Small intestine (tissue), 16 donors: ENCODE data around the gene SULT1B1. TPM values are rescaled to one million over a fixed set of nuclear protein-coding genes. Genes with fewer than 3 reads are reported as not detected.

Source experiments
- DNase-seq, 2 donors: peaks; one replicate each; pipeline versions ENCODE4 v3.0.0 to v3.0.0-alpha.2; 2013
- FAIRE-seq: peaks from 2 replicates; lab custom pipeline; 2012; peaks lifted over from hg19 to GRCh38; lab: Jason Lieb, UNC
- H3K27ac ChIP-seq, 3 donors: one replicate each; pipeline ENCODE4 v1.5.1; 2013; ENCODE audit warnings: low read length in 2 of 3, mild to moderate bottlenecking in 2 of 3, control low read depth in 1 of 3, inconsistent platforms in 1 of 3, low read depth in 1 of 3, moderate library complexity in 1 of 3
- H3K27me3 ChIP-seq, 3 donors: one replicate each; pipeline ENCODE4 v1.6.1; 2013; ENCODE audit warnings: low read length in 3 of 3, inconsistent platforms in 1 of 3; ENCODE audit not compliant: control insufficient read depth in 3 of 3, insufficient read depth in 3 of 3
- H3K36me3 ChIP-seq, 3 donors: one replicate each; pipeline ENCODE4 v1.6.1; 2013; ENCODE audit warnings: low read length in 3 of 3, inconsistent platforms in 1 of 3, low read depth in 1 of 3, mild to moderate bottlenecking in 1 of 3, moderate library complexity in 1 of 3; ENCODE audit not compliant: control insufficient read depth in 3 of 3, insufficient read depth in 2 of 3
- H3K4me1 ChIP-seq, 3 donors: one replicate each; pipeline ENCODE4 v1.6.1; 2013; ENCODE audit warnings: low read length in 2 of 3, inconsistent platforms in 1 of 3, low read depth in 1 of 3, mild to moderate bottlenecking in 1 of 3, moderate library complexity in 1 of 3; ENCODE audit not compliant: control insufficient read depth in 3 of 3, insufficient read depth in 2 of 3
- H3K4me3 ChIP-seq, 3 donors: one replicate each; pipeline ENCODE4 v1.5.1; 2013; ENCODE audit warnings: low read length in 3 of 3, control low read depth in 1 of 3, inconsistent platforms in 1 of 3, low read depth in 1 of 3, mild to moderate bottlenecking in 1 of 3, moderate library complexity in 1 of 3
- H3K9me3 ChIP-seq, 2 donors: one replicate each; pipeline ENCODE4 v1.6.1; 2013; ENCODE audit warnings: low read depth in 1 of 2, low read length in 1 of 2; ENCODE audit not compliant: control insufficient read depth in 2 of 2, insufficient read depth in 1 of 2
- WGBS, 3 donors: extraction: QIAGEN DNeasy Blood & Tissue Kit; methylation state at CpG; one replicate each; pipeline ENCODE4 v1.1.7; 2013; 5-methylcytosine and 5-hydroxymethylcytosine counted together
- long read RNA-seq, 10 donors: transcript quantifications; one replicate each; lab custom pipeline, GENCODE V29; 2026
- polyA plus RNA-seq, 4 donors: library from polyadenylated mRNA; stranded (reverse) in 3 of 4; unstranded in 1 of 4; fragments of 200-250 nt in 3 of 4; fragments of 120-200 nt in 1 of 4; gene quantifications; one replicate each; pipeline versions ENCODE4 v1.2.1 to v1.2.3, GENCODE V29; 2013
- donor health status: healthy with polysubstance abuse.
- donor health status: control.
- donor health status: control.
- donor health status: Bipolar disorder and iron deficiency.
- donor health status: healthy.

SULT1B1 gene
- polyA plus RNA-seq = 100 to 1,000 TPM in 1 of 4 donors, 10 to 100 TPM in 3; 15.5 to 125 (median 61.3) TPM
- long read RNA-seq, donor 1, full-length matches to known transcripts = 21 of 28 reads
- long read RNA-seq, donor 1, partial matches to known transcripts = 7 of 28 reads
- long read RNA-seq, donor 1, other reads (novel, unspliced or antisense) = 0 of 28 reads
- long read RNA-seq, donor 2, full-length matches to known transcripts = 10 of 29 reads
- long read RNA-seq, donor 2, partial matches to known transcripts = 19 of 29 reads
- long read RNA-seq, donor 2, other reads (novel, unspliced or antisense) = 0 of 29 reads
- long read RNA-seq, donor 3, full-length matches to known transcripts = 9 of 45 reads
- long read RNA-seq, donor 3, partial matches to known transcripts = 36 of 45 reads
- long read RNA-seq, donor 3, other reads (novel, unspliced or antisense) = 0 of 45 reads
- long read RNA-seq, donor 4 = 0 reads
- long read RNA-seq, donor 5, partial matches to known transcripts = 11 of 11 reads
- long read RNA-seq, donor 5, other reads (novel, unspliced or antisense) = 0 of 11 reads
- long read RNA-seq, donor 6, full-length matches to known transcripts = 19 of 34 reads
- long read RNA-seq, donor 6, partial matches to known transcripts = 15 of 34 reads
- long read RNA-seq, donor 6, other reads (novel, unspliced or antisense) = 0 of 34 reads
- long read RNA-seq, donor 7 = 0 reads
- long read RNA-seq, donor 8 = 0 reads
- long read RNA-seq, donor 9, full-length matches to known transcripts = 4 of 4 reads
- long read RNA-seq, donor 9, partial matches to known transcripts = 0 of 4 reads
- long read RNA-seq, donor 9, other reads (novel, unspliced or antisense) = 0 of 4 reads
- long read RNA-seq, donor 10, full-length matches to known transcripts = 14 of 20 reads
- long read RNA-seq, donor 10, partial matches to known transcripts = 6 of 20 reads
- long read RNA-seq, donor 10, other reads (novel, unspliced or antisense) = 0 of 20 reads

- 0 to 12% (median 2%) methylated on average over 2 of the region's 2 CpGs for WGBS, 3 donors
- H3K27me3 ChIP-seq = no peaks in the 10 kb centered on the region
- peak within 1 kb of the TSS in 2 of 3 donors; percentile 53 to 68 for H3K4me3 ChIP-seq
- H3K36me3 ChIP-seq = no peaks in the 10 kb centered on the region
- FAIRE-seq (peak; percentile 39), DNase-seq (peak; percentile 86 to 95)
- peaks cover 0 to 10% (median 5%) of the 10 kb centered on the region in 3 donors for H3K4me1 ChIP-seq
- peaks cover 0 to 8% of the 10 kb centered on the region in 2 donors for H3K9me3 ChIP-seq
- peak within 1 kb of the TSS; percentile 76 to 94 (median 87) for H3K27ac ChIP-seq
Observed at GRCh38 chr4:69760455-69760854, at the start of gene SULT1B1. SULT1B1 (minus strand) TSS chr4:69760620; CDS start chr4:69755217, 5,403 bp downstream.

DNA sequence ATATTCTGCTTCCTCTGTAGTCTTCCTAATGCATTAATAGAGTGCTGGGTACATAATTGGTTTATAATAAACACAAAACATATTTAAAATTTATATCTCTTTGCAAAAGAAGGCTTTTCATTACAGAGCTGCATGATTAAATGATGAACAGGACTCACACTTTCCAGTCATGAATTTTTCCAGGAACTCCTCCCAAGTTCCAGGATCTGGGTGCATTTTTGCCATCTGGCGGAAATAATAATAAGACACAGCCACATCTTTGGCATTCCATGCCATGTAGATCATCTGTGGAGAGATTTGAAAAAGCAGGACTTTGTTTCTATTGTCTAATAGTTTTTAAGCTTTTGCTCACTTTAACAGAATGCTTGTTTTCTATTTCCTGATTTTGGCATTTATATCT, 40.2 kb upstream of the SULT1B1 start:
- Histone ChIP-seq H3K27me3 (no peaks in the 10 kb centered on the region), H3K36me3 (no peaks in the 10 kb centered on the region), H3K27ac (no peak overlapping the region), H3K9me3 (peaks cover 0 to 7% of the 10 kb centered on the region in 2 donors), H3K4me3 (no peak overlapping the region), H3K4me1 (no peaks in the 10 kb centered on the region)
- FAIRE-seq (no peak), DNase-seq (no peak)
- 89 to 97% (median 92%) methylated on average over 1 of the region's 1 CpG for WGBS, 3 donors

DNA sequence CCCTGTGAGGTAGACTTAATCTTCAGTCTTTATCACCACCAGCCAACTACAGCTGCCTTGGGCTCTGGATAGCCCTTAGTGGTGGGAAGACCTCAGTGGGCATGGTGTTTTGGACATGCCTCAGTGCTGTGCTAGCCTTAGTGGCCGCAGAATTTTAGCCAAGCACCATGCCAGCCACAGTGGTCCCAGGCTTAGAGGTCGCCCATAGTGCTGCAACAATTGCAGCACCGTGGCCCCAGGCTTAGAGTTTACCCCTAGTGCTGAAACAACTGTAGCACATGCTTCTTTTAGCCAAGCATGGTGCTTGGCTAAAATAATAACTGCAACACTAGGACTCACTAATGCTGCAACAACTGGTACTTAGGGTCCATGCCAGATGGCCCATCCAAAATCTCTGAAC, 38.9 kb upstream of the SULT1B1 start:
- H3K4me3 ChIP-seq = no peak overlapping the region
- H3K27ac ChIP-seq = no peak overlapping the region
- H3K36me3 ChIP-seq = no peaks in the 10 kb centered on the region
- H3K9me3 ChIP-seq = peaks cover 0 to 7% of the 10 kb centered on the region in 2 donors
- FAIRE-seq = no peak
- DNase-seq = no peak
- H3K27me3 ChIP-seq = no peaks in the 10 kb centered on the region
- WGBS, 3 donors = 82 to 89% (median 85%) methylated on average over 3 of the region's 3 CpGs
- H3K4me1 ChIP-seq = no peaks in the 10 kb centered on the region

GRCh38 chr4:69793732-69794131, 33.3 kb upstream of the SULT1B1 start:
- FAIRE-seq = no peak
- H3K27ac ChIP-seq = no peak overlapping the region
- no peaks in the 10 kb centered on the region for H3K4me1 ChIP-seq

GRCh38 chr4:69787879-69788278, 27.5 kb upstream of the SULT1B1 start:
- Histone ChIP-seq H3K9me3 (peaks cover 0 to 12% of the 10 kb centered on the region in 2 donors), H3K27ac (no peak overlapping the region), H3K4me1 (no peaks in the 10 kb centered on the region), H3K4me3 (no peak overlapping the region), H3K36me3 (peaks cover 0 to 7% (median 0%) of the 10 kb centered on the region in 3 donors), H3K27me3 (no peaks in the 10 kb centered on the region)
- DNase-seq (no peak), FAIRE-seq (no peak)

More at GRCh38 chr4:69793732-69794131, 33.3 kb upstream of the SULT1B1 start:
- DNase-seq = no peak
- Histone ChIP-seq H3K27me3 (no peaks in the 10 kb centered on the region), H3K4me3 (no peak overlapping the region), H3K36me3 (no peaks in the 10 kb centered on the region), H3K9me3 (no peaks in the 10 kb centered on the region)

GRCh38 chr4:69786547-69786946, 26.1 kb upstream of the SULT1B1 start:
- peaks cover 0 to 22% of the 10 kb centered on the region in 2 donors for H3K9me3 ChIP-seq
- H3K4me3 ChIP-seq = no peak overlapping the region
- no peak for FAIRE-seq
- no peak overlapping the region for H3K27ac ChIP-seq
- peaks cover 0 to 7% (median 0%) of the 10 kb centered on the region in 3 donors for H3K36me3 ChIP-seq
- no peaks in the 10 kb centered on the region for H3K27me3 ChIP-seq
- WGBS, 3 donors = 94 to 98% (median 95%) methylated on average over 1 of the region's 1 CpG
- DNase-seq = no peak
- peaks cover 0 to 8% (median 0%) of the 10 kb centered on the region in 3 donors for H3K4me1 ChIP-seq

DNA sequence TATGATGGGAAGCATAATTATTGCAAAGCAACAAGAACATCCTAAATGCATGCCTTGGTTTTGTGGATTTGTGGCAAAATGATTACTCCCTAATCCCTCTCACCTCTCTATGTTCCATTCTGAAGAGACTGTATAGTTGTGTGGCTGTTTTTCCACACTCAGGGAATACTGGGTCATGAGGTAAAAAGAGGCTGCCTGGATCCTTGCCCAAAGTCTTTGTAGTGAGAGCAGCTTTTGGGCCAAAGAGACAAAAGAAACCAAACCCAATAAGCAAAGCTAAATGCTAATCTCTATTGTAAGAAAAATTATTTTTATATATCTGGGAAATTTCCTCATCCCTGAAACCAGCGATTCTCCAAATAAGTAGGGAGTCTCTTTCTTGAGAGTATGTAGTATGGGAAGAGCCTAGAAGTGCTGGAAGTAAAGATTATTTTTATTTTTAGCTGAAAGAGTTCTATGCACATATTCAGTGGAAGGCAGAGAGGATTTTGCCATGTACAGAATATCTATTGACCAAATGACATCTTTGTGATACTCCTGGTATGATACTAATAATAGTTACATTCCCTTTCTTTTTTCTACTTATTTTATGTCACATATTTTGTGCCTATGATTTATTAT, 24.9 kb upstream of the SULT1B1 start:
- H3K4me3 ChIP-seq = no peak overlapping the region
- DNase-seq (no peak), FAIRE-seq (no peak)
- H3K27ac ChIP-seq = no peak overlapping the region
- H3K4me1 ChIP-seq = peaks cover 0 to 14% (median 0%) of the 10 kb centered on the region in 3 donors
- 78 to 97% (median 84%) methylated on average over 1 of the region's 1 CpG for WGBS, 3 donors
- H3K9me3 ChIP-seq = peaks cover 0 to 22% of the 10 kb centered on the region in 2 donors
- peaks cover 0 to 7% (median 0%) of the 10 kb centered on the region in 3 donors for H3K36me3 ChIP-seq
- H3K27me3 ChIP-seq = no peaks in the 10 kb centered on the region
